CD4-positive, alpha-beta memory T cell (primary cell): Measurements from ENCODE around the gene SLC39A5. TPM values are rescaled to one million over a fixed set of nuclear protein-coding genes. Genes with fewer than 3 reads are reported as not detected.

Experiments
- CTCF ChIA-PET: fragments of 350-600 bp; sonication (Branson Sonifier 250); formaldehyde crosslinking; loops from one replicate; lab custom pipeline; 2021; ENCODE audit warnings: inconsistent platforms; ENCODE audit not compliant: partially characterized antibody; lab: Charles Lee
- POLR2A ChIA-PET: fragments of 350-600 bp; sonication (Branson Sonifier 250); formaldehyde crosslinking; loops from one replicate; lab custom pipeline; 2021; ENCODE audit not compliant: partially characterized antibody; lab: Charles Lee
- DNase-seq, 5 donors: peaks; one replicate each; pipeline versions ENCODE4 v3.0.0 to v3.0.0-alpha.2; 2020 to 2022; ENCODE audit warnings: mixed read lengths in 1 of 5
- H3K27ac ChIP-seq: one replicate; pipeline ENCODE4 v1.7.0; 2013; ENCODE audit warnings: low read depth, low read length
- H3K27me3 ChIP-seq: 2 replicates; pipeline ENCODE4 v1.7.0; 2013; ENCODE audit warnings: mild to moderate bottlenecking, low read length, moderate library complexity; ENCODE audit not compliant: insufficient read depth
- H3K36me3 ChIP-seq: 2 replicates; pipeline ENCODE4 v1.7.0; 2013; ENCODE audit warnings: mild to moderate bottlenecking, low read length, moderate library complexity; ENCODE audit not compliant: insufficient read depth
- H3K4me1 ChIP-seq: 2 replicates; pipeline ENCODE4 v1.7.0; 2013; ENCODE audit warnings: mild to moderate bottlenecking, low read length, moderate library complexity; ENCODE audit not compliant: insufficient read depth
- H3K4me3 ChIP-seq, 2 donors: one replicate each; pipeline ENCODE4 v1.7.0; 2013; ENCODE audit warnings: low read length in 2 of 2, mild to moderate bottlenecking in 1 of 2
- H3K9me3 ChIP-seq, 2 donors: one replicate each; pipeline ENCODE4 v1.7.0; 2013; ENCODE audit warnings: low read length in 2 of 2, control low read depth in 1 of 2; ENCODE audit not compliant: control insufficient read depth in 1 of 2
- H3K27ac Mint-ChIP-seq, 7 donors: one replicate each; pipeline ENCODE4 v1.8.0; 2020 to 2021; ENCODE audit warnings: mixed read lengths in 7 of 7, mild to moderate bottlenecking in 6 of 7, inconsistent platforms in 3 of 7, moderate library complexity in 3 of 7
- H3K27me3 Mint-ChIP-seq, 2 donors: one replicate each; pipeline ENCODE4 v1.8.0; 2020 to 2021; ENCODE audit warnings: mixed read lengths in 2 of 2
- H3K36me3 Mint-ChIP-seq, 2 donors: one replicate each; pipeline ENCODE4 v1.8.0; 2020 to 2021; ENCODE audit warnings: mixed read lengths in 2 of 2, inconsistent platforms in 1 of 2, mild to moderate bottlenecking in 1 of 2
- H3K4me1 Mint-ChIP-seq, 4 donors: one replicate each; pipeline ENCODE4 v1.8.0; 2020 to 2021; ENCODE audit warnings: mixed read lengths in 4 of 4, mild to moderate bottlenecking in 1 of 4
- H3K4me3 Mint-ChIP-seq, 8 donors: one replicate each; pipeline ENCODE4 v1.8.0; 2020 to 2021; ENCODE audit warnings: mixed read lengths in 8 of 8, mild to moderate bottlenecking in 7 of 8, moderate library complexity in 6 of 8, inconsistent platforms in 3 of 8
- H3K9me3 Mint-ChIP-seq, 8 donors: one replicate each; pipeline ENCODE4 v1.8.0; 2020 to 2021; ENCODE audit warnings: mixed read lengths in 8 of 8, mild to moderate bottlenecking in 5 of 8, inconsistent platforms in 3 of 8, moderate library complexity in 1 of 8
- intact Hi-C: fragments of 100-400 bp; cut with micrococcal nuclease; formaldehyde crosslinking; loops from one replicate; pipeline ENCODE4 v1.15.1; 2023
- polyA plus RNA-seq, 2 donors: library from polyadenylated mRNA; unstranded; fragments of 300-500 nt; fragmentation: Illumina TruSeq; gene quantifications; one replicate each; pipeline ENCODE4 v1.2.3, GENCODE V29; 2021
- total RNA-seq, 2 experiments: library from RNA; stranded (reverse); gene quantifications; one replicate each; pipeline ENCODE4 v1.2.3, GENCODE V29; 2021

SLC39A5 gene
- total and polyA plus RNA-seq, 4 experiments from 2014 or later, result 0.64 to 2.1 TPM; not detected in 2

GRCh38 chr12:56197921-56198635 lies 31.8 kb upstream of the SLC39A5 start:
- H3K36me3 Mint-ChIP-seq, result no peaks in the 10 kb centered on the region
- H3K27ac ChIP-seq, result no peak overlapping the region
- no peak for DNase-seq
- no peak overlapping the region for H3K4me3 Mint-ChIP-seq
- no peak overlapping the region for H3K4me3 ChIP-seq
- H3K4me1 ChIP-seq, result no peaks in the 10 kb centered on the region
- no peaks in the 10 kb centered on the region for H3K9me3 Mint-ChIP-seq
- H3K27me3 ChIP-seq, result no peaks in the 10 kb centered on the region
- peaks cover 4 to 8% (median 6%) of the 10 kb centered on the region in 4 donors for H3K4me1 Mint-ChIP-seq
- no peaks in the 10 kb centered on the region for H3K27me3 Mint-ChIP-seq
- ChIA-PET CTCF (interaction anchor here (0.6 to 1.3 kb wide), 2 partner anchors 24 to 194 kb away, joined by 3 read pairs; no protein-coding TSS in a partner anchor), POLR2A (interaction anchor here (0.9 to 1.4 kb wide), 3 partner anchors 8 to 80 kb away, joined by 3 to 6 read pairs (median 4); partner anchors contain the start of genes RNF41, SMARCC2 and ZC3H10)
- H3K27ac Mint-ChIP-seq, result peak overlapping the region in 2 of 7 donors; percentile 70 to 77
- no peaks in the 10 kb centered on the region for H3K9me3 ChIP-seq
- H3K36me3 ChIP-seq, result no peaks in the 10 kb centered on the region
- intact Hi-C loops, result no loop called here

GRCh38 chr12:56198836-56199235 lies 31.0 kb upstream of the SLC39A5 start:
- ChIA-PET CTCF (no interaction called here), POLR2A (interaction anchor here (0.9 to 1.4 kb wide), 2 partner anchors 9 to 80 kb away, joined by 3 to 6 read pairs; partner anchors contain the start of genes SMARCC2 and ZC3H10)
- H3K4me3 Mint-ChIP-seq, result no peak overlapping the region
- no peaks in the 10 kb centered on the region for H3K36me3 Mint-ChIP-seq
- no peaks in the 10 kb centered on the region for H3K27me3 Mint-ChIP-seq
- no peak overlapping the region for H3K27ac ChIP-seq
- H3K4me3 ChIP-seq, result no peak overlapping the region
- H3K9me3 ChIP-seq, result no peaks in the 10 kb centered on the region
- DNase-seq, result no peak
- no peaks in the 10 kb centered on the region for H3K27me3 ChIP-seq
- peak overlapping the region in 3 of 7 donors; percentile 14 to 70 (median 22) for H3K27ac Mint-ChIP-seq
- intact Hi-C loops, result no loop called here
- no peaks in the 10 kb centered on the region for H3K4me1 ChIP-seq
- no peaks in the 10 kb centered on the region for H3K36me3 ChIP-seq
- peaks cover 0 to 6% (median under 1%) of the 10 kb centered on the region in 4 donors for H3K4me1 Mint-ChIP-seq
- H3K9me3 Mint-ChIP-seq, result no peaks in the 10 kb centered on the region

- Mint-ChIP-seq H3K27me3 (no peaks in the 10 kb centered on the region), H3K36me3 (peaks cover 10 to 21% of the 10 kb centered on the region in 2 donors), H3K4me1 (peaks cover 0 to 6% (median under 1%) of the 10 kb centered on the region in 4 donors), H3K4me3 (no peak overlapping the region), H3K27ac (peak overlapping the region in 3 of 7 donors; percentile 29 to 69 (median 56)), H3K9me3 (no peaks in the 10 kb centered on the region)
- Histone ChIP-seq H3K9me3 (no peaks in the 10 kb centered on the region), H3K27me3 (no peaks in the 10 kb centered on the region), H3K27ac (no peak overlapping the region), H3K4me3 (no peak overlapping the region), H3K4me1 (no peaks in the 10 kb centered on the region), H3K36me3 (peaks cover 12% of the 10 kb centered on the region)
- no peak for DNase-seq
- CTCF ChIA-PET, result interaction anchor here (0.9 to 3.5 kb wide), 6 partner anchors 10 to 262 kb away, joined by 3 to 10 read pairs (median 4); partner anchors contain the start of genes RNF41 and ZC3H10
- POLR2A ChIA-PET, result interaction anchor here (1.2 to 2.0 kb wide), 3 partner anchors 13 to 65 kb away, joined by 3 to 8 read pairs (median 7); partner anchors contain the start of genes COQ10A, RNF41 and SMARCC2
- intact Hi-C loops, result no loop called here
Observed at GRCh38 chr12:56202366-56202765, 27.5 kb upstream of the SLC39A5 start.

- ChIA-PET CTCF (interaction anchor here (0.7 to 3.5 kb wide), 4 partner anchors 10 to 261 kb away, joined by 3 to 10 read pairs (median 4); no protein-coding TSS in a partner anchor), POLR2A (interaction anchor here (1.2 to 2.0 kb wide), 2 partner anchors 19 to 64 kb away, joined by 3 to 8 read pairs; partner anchors contain the start of genes COQ10A and RNF41)
- Mint-ChIP-seq H3K27ac (peak overlapping the region in 3 of 7 donors; percentile 42 to 69 (median 56)), H3K9me3 (no peaks in the 10 kb centered on the region), H3K36me3 (peaks cover 14 to 26% of the 10 kb centered on the region in 2 donors), H3K4me1 (peaks cover 0 to 6% (median under 1%) of the 10 kb centered on the region in 4 donors), H3K4me3 (no peak overlapping the region), H3K27me3 (no peaks in the 10 kb centered on the region)
- Histone ChIP-seq H3K27ac (no peak overlapping the region), H3K9me3 (no peaks in the 10 kb centered on the region), H3K4me3 (no peak overlapping the region), H3K27me3 (no peaks in the 10 kb centered on the region), H3K4me1 (no peaks in the 10 kb centered on the region), H3K36me3 (peaks cover 17% of the 10 kb centered on the region)
- intact Hi-C loops, result no loop called here
- DNase-seq, result no peak
Observed at GRCh38 chr12:56202838-56203237, 27.0 kb upstream of the SLC39A5 start.

GRCh38 chr12:56204275-56204674 lies 25.6 kb upstream of the SLC39A5 start:
- peak overlapping the region in 3 of 7 donors; percentile 9 to 85 (median 35) for H3K27ac Mint-ChIP-seq
- intact Hi-C loops, result no loop called here
- no peaks in the 10 kb centered on the region for H3K9me3 Mint-ChIP-seq
- peaks cover 14 to 33% of the 10 kb centered on the region in 2 donors for H3K36me3 Mint-ChIP-seq
- no peaks in the 10 kb centered on the region for H3K27me3 ChIP-seq
- no peak overlapping the region for H3K27ac ChIP-seq
- DNase-seq, result no peak
- ChIA-PET POLR2A (interaction anchor here (1.3 to 1.5 kb wide), 2 partner anchors 18 to 260 kb away, joined by 3 to 5 read pairs; partner anchors contain the start of gene RNF41), CTCF (interaction anchor here (0.7 to 5.2 kb wide), 6 partner anchors 12 to 54 kb away, joined by 3 to 30 read pairs (median 4); partner anchors contain the start of genes ANKRD52, RNF41 and SMARCC2)
- no peaks in the 10 kb centered on the region for H3K4me1 ChIP-seq
- no peaks in the 10 kb centered on the region for H3K9me3 ChIP-seq
- peaks cover 0 to 4% (median under 1%) of the 10 kb centered on the region in 4 donors for H3K4me1 Mint-ChIP-seq
- no peak overlapping the region for H3K4me3 Mint-ChIP-seq
- peaks cover 21% of the 10 kb centered on the region for H3K36me3 ChIP-seq
- H3K4me3 ChIP-seq, result no peak overlapping the region
- H3K27me3 Mint-ChIP-seq, result no peaks in the 10 kb centered on the region

GRCh38 chr12:56205445-56205844 lies 24.4 kb upstream of the SLC39A5 start:
- Mint-ChIP-seq H3K27me3 (no peaks in the 10 kb centered on the region), H3K27ac (peak overlapping the region in 2 of 7 donors; percentile 30 to 37), H3K9me3 (no peaks in the 10 kb centered on the region), H3K4me3 (no peak overlapping the region), H3K36me3 (peaks cover 22 to 41% of the 10 kb centered on the region in 2 donors), H3K4me1 (peaks cover 0 to 4% (median under 1%) of the 10 kb centered on the region in 4 donors)
- CTCF ChIA-PET, result interaction anchor here (0.9 to 5.2 kb wide), 8 partner anchors 11 to 259 kb away, joined by 3 to 30 read pairs (median 7); partner anchors contain the start of genes ANKRD52, RNF41, SMARCC2 and ZC3H10
- no peak for DNase-seq
- Histone ChIP-seq H3K27me3 (no peaks in the 10 kb centered on the region), H3K27ac (no peak overlapping the region), H3K36me3 (peaks cover 30% of the 10 kb centered on the region), H3K4me1 (no peaks in the 10 kb centered on the region), H3K9me3 (no peaks in the 10 kb centered on the region), H3K4me3 (no peak overlapping the region)
- POLR2A ChIA-PET, result interaction anchor here (0.8 to 1.5 kb wide), 5 partner anchors 9 to 259 kb away, joined by 3 to 7 read pairs (median 3); partner anchors contain the start of gene RNF41
- intact Hi-C loops, result no loop called here
